Tibial nerve (tissue), 4 donors: Measurements from ENCODE around the gene BCAR3.

ENCODE experiments used
- EP300 ChIP-seq, 2 donors: sonication (generic); formaldehyde crosslinking; IDR thresholded peaks; one replicate each; pipeline ENCODE4 v1.6.1; 2017; ENCODE audit warnings: antibody characterized with exemption in 2 of 2, mild to moderate bottlenecking in 1 of 2
- POLR2A ChIP-seq, 2 donors: fragments of 450-650 bp; IDR thresholded peaks; one replicate each; pipeline ENCODE4 v1.6.1; 2017; ENCODE audit warnings: antibody characterized with exemption in 2 of 2, mild to moderate bottlenecking in 2 of 2, moderate library complexity in 2 of 2
- TF ChIP-seq, protein P1 (sequence below), 5 experiments: fragments of 200-600 bp in 3 of 5; fragments of 450-650 bp in 2 of 5; sonication (generic) in 3 of 5; IDR thresholded peaks; one replicate each; pipeline ENCODE4 v1.5.1; 2016 to 2019; ENCODE audit warnings: antibody characterized with exemption in 5 of 5, mild to moderate bottlenecking in 3 of 5, moderate library complexity in 2 of 5

DNA sequence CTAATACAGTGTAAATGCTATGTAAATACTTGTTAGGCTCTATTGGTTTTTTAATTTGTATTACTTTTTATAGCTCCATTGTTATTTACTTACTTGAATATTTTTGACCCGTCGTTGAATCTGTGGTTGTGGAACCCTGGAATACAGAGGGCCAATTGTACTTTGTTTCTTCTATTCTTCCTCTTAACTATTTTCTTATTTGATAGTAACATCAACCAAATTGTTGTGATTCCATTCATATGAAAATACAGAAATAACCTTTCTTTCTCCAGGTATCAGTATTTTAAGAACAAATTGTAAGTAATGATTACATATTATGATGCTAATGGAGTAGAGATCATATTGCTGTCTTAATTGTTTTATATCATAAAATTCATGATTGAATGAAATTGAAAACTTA is 160.0 kb downstream of the BCAR3 start:
- TF ChIP-seq POLR2A (IDR thresholded peaks at IDR 0.05): no peak
- TF ChIP-seq, protein P1, sequence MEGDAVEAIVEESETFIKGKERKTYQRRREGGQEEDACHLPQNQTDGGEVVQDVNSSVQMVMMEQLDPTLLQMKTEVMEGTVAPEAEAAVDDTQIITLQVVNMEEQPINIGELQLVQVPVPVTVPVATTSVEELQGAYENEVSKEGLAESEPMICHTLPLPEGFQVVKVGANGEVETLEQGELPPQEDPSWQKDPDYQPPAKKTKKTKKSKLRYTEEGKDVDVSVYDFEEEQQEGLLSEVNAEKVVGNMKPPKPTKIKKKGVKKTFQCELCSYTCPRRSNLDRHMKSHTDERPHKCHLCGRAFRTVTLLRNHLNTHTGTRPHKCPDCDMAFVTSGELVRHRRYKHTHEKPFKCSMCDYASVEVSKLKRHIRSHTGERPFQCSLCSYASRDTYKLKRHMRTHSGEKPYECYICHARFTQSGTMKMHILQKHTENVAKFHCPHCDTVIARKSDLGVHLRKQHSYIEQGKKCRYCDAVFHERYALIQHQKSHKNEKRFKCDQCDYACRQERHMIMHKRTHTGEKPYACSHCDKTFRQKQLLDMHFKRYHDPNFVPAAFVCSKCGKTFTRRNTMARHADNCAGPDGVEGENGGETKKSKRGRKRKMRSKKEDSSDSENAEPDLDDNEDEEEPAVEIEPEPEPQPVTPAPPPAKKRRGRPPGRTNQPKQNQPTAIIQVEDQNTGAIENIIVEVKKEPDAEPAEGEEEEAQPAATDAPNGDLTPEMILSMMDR (IDR thresholded peaks at IDR 0.05): no peak
- TF ChIP-seq EP300 (IDR thresholded peaks at IDR 0.05): no peak
